ENCODE measurements around the gene SNRPB. TPM values are rescaled to one million over a fixed set of nuclear protein-coding genes. Genes with fewer than 3 reads are reported as not detected.
A peak's percentile ranks its signal among the peaks of the same experiment; 100 is the strongest.

The SNRPB gene
- total RNA-seq (78.9 and 82.7 TPM in 2 replicates), polyA plus RNA-seq (104 and 159 TPM in 2 replicates), polyA minus RNA-seq (ENCODE audit: low replicate concordance) (41.7 and 57.6 TPM in 2 replicates)
- polyA plus RNA-seq (2012) = 108 and 175 TPM in 2 replicates

- peak within 1 kb of the TSS; percentile 87 for H2AFZ ChIP-seq (ENCODE audit: low read length)
- H3K9me3 ChIP-seq (ENCODE audit: control insufficient read depth, insufficient read depth, low read depth, low read length) = no peaks in the 10 kb centered on the region
- H3K27ac ChIP-seq (ENCODE audit: insufficient read depth, low read length) = peak within 1 kb of the TSS; percentile 93
- peak; percentile 100 for DNase-seq (ENCODE audit: low read depth in 2 of 2)
- H3K9ac ChIP-seq (ENCODE audit: insufficient read depth, low read length) = peak within 1 kb of the TSS; percentile 89
- peak within 1 kb of the TSS; percentile 94 for H3K4me2 ChIP-seq (ENCODE audit: extremely low read depth, insufficient read depth, low read length)
- TF ChIP-seq EZH2 (IDR thresholded peaks at IDR 0.05; ENCODE audit: low read length, missing control alignments) (no peak), CTCF (conservative IDR thresholded peaks at IDR 0.05 in 1 of 2, IDR thresholded peaks at IDR 0.05 in 1 of 2; ENCODE audit: low read depth in 1 of 2, low read length in 2 of 2) (no peak)
- peaks cover 2% of the 10 kb centered on the region for H4K20me1 ChIP-seq (ENCODE audit: control insufficient read depth, extremely low read depth, insufficient read depth, low read length)
- peaks cover 5% of the 10 kb centered on the region for H3K36me3 ChIP-seq (ENCODE audit: control insufficient read depth, insufficient read depth, low read length)
- no peaks in the 10 kb centered on the region for H3K27me3 ChIP-seq (ENCODE audit: control insufficient read depth, insufficient read depth, low read length)
- peaks cover 9% of the 10 kb centered on the region for H3K4me1 ChIP-seq (ENCODE audit: control insufficient read depth, extremely low read depth, insufficient read depth, low read length)
- H3K4me3 ChIP-seq (replicated peaks in 1 of 4; ENCODE audit: control extremely low read depth in 1 of 4, insufficient read depth in 1 of 4, low read depth in 3 of 4, low read length in 4 of 4) = peak within 1 kb of the TSS; percentile 80 to 96 (median 89)
- peaks cover 48% of the 10 kb centered on the region for H3K79me2 ChIP-seq (ENCODE audit: control insufficient read depth, insufficient read depth, low read length)
These were observed at the start of gene SNRPB for GRCh38 chr20:2470423-2471193. Gene SNRPB, minus strand, starts transcription at chr20:2470789. Its CDS starts 99 bp downstream, at chr20:2470690.

- no peak overlapping the region for H3K4me3 ChIP-seq (replicated peaks in 1 of 4; ENCODE audit: control extremely low read depth in 1 of 4, insufficient read depth in 1 of 4, low read depth in 3 of 4, low read length in 4 of 4)
- no peaks in the 10 kb centered on the region for H3K9me3 ChIP-seq (ENCODE audit: control insufficient read depth, insufficient read depth, low read depth, low read length)
- H3K9ac ChIP-seq (ENCODE audit: insufficient read depth, low read length) = no peak overlapping the region
- peaks cover 7% of the 10 kb centered on the region for H3K4me1 ChIP-seq (ENCODE audit: control insufficient read depth, extremely low read depth, insufficient read depth, low read length)
- H2AFZ ChIP-seq (ENCODE audit: low read length) = no peak overlapping the region
- no peaks in the 10 kb centered on the region for H3K79me2 ChIP-seq (ENCODE audit: control insufficient read depth, insufficient read depth, low read length)
- no peaks in the 10 kb centered on the region for H3K36me3 ChIP-seq (ENCODE audit: control insufficient read depth, insufficient read depth, low read length)
- TF ChIP-seq EZH2 (IDR thresholded peaks at IDR 0.05; ENCODE audit: low read length, missing control alignments) = no peak
- TF ChIP-seq CTCF (conservative IDR thresholded peaks at IDR 0.05 in 1 of 2, IDR thresholded peaks at IDR 0.05 in 1 of 2; ENCODE audit: low read depth in 1 of 2, low read length in 2 of 2) = no peak
- peak overlapping the region; percentile 18 for H3K27ac ChIP-seq (ENCODE audit: insufficient read depth, low read length)
- peak overlapping the region; percentile 30 for H3K4me2 ChIP-seq (ENCODE audit: extremely low read depth, insufficient read depth, low read length)
- no peaks in the 10 kb centered on the region for H3K27me3 ChIP-seq (ENCODE audit: control insufficient read depth, insufficient read depth, low read length)
- H4K20me1 ChIP-seq (ENCODE audit: control insufficient read depth, extremely low read depth, insufficient read depth, low read length) = no peaks in the 10 kb centered on the region
- DNase-seq (ENCODE audit: low read depth in 2 of 2) = peak in 1 of 2 donors; percentile 83
These were observed 48.7 kb upstream of the SNRPB start for GRCh38 chr20:2519115-2519809.

GRCh38 chr20:2518558-2518957, 48.0 kb upstream of the SNRPB start:
- no peak overlapping the region for H3K27ac ChIP-seq (ENCODE audit: insufficient read depth, low read length)
- no peaks in the 10 kb centered on the region for H3K9me3 ChIP-seq (ENCODE audit: control insufficient read depth, insufficient read depth, low read depth, low read length)
- H4K20me1 ChIP-seq (ENCODE audit: control insufficient read depth, extremely low read depth, insufficient read depth, low read length) = no peaks in the 10 kb centered on the region
- H3K4me3 ChIP-seq (replicated peaks in 1 of 4; ENCODE audit: control extremely low read depth in 1 of 4, insufficient read depth in 1 of 4, low read depth in 3 of 4, low read length in 4 of 4) = no peak overlapping the region
- DNase-seq (ENCODE audit: low read depth in 2 of 2) = no peak
- H3K4me2 ChIP-seq (ENCODE audit: extremely low read depth, insufficient read depth, low read length) = no peak overlapping the region
- no peaks in the 10 kb centered on the region for H3K36me3 ChIP-seq (ENCODE audit: control insufficient read depth, insufficient read depth, low read length)
- H3K4me1 ChIP-seq (ENCODE audit: control insufficient read depth, extremely low read depth, insufficient read depth, low read length) = peaks cover 7% of the 10 kb centered on the region
- no peak overlapping the region for H3K9ac ChIP-seq (ENCODE audit: insufficient read depth, low read length)
- no peaks in the 10 kb centered on the region for H3K79me2 ChIP-seq (ENCODE audit: control insufficient read depth, insufficient read depth, low read length)
- TF ChIP-seq CTCF (conservative IDR thresholded peaks at IDR 0.05 in 1 of 2, IDR thresholded peaks at IDR 0.05 in 1 of 2; ENCODE audit: low read depth in 1 of 2, low read length in 2 of 2) (no peak), EZH2 (IDR thresholded peaks at IDR 0.05; ENCODE audit: low read length, missing control alignments) (no peak)
- no peaks in the 10 kb centered on the region for H3K27me3 ChIP-seq (ENCODE audit: control insufficient read depth, insufficient read depth, low read length)
- no peak overlapping the region for H2AFZ ChIP-seq (ENCODE audit: low read length)

Measured in fibroblast of lung (primary cell).